ENCODE data around the gene MAP4K1.

Gene MAP4K1

DNA sequence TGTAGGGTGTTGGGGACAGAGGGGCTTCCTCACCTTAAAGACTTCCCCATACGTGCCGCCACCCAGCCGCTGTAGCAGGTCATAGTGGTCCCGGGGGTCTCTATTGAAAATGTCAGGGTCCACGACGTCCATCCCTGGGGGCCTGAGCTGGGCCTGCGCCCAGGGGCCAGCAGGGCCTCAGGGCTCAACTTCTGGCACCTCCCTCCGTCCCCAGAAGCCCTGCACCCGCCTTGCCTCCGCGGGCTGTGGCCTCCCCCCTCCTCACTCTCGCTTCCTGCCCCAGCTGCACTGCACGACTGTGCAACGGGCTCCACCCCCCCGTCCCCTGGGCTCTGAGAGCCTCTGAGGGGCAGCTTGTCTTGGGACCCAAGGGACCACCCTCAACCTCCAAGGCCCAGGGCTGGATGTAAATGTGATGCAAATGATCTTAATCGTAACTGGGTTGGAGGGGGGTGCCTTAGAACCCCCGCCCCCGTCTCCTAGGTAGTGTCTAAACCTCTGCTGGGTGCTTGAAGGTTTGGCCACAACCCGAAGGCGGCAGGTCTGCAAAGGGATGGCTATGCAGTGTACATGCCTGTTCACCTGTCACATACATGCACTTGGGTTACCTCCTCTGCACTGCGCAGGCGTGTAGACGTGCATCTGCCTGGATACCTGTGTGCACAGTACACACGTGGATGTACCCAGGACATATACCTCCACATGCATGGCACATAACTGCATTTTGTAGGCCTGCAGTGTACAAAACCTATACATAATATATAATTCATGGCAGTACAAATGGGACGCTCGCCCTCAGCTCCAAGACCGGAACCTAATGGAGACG, at the start of gene MAP4K1:
MAP4K1 (minus strand) TSS at position 190 of the 826 bp plus-strand sequence; CDS start at position 132, 58 bp downstream.
- DNase-seq, result no peak

- peak; percentile 95 for DNase-seq
Observed at GRCh38 chr19:38666663-38667511, 49.1 kb upstream of the MAP4K1 start.

DNA sequence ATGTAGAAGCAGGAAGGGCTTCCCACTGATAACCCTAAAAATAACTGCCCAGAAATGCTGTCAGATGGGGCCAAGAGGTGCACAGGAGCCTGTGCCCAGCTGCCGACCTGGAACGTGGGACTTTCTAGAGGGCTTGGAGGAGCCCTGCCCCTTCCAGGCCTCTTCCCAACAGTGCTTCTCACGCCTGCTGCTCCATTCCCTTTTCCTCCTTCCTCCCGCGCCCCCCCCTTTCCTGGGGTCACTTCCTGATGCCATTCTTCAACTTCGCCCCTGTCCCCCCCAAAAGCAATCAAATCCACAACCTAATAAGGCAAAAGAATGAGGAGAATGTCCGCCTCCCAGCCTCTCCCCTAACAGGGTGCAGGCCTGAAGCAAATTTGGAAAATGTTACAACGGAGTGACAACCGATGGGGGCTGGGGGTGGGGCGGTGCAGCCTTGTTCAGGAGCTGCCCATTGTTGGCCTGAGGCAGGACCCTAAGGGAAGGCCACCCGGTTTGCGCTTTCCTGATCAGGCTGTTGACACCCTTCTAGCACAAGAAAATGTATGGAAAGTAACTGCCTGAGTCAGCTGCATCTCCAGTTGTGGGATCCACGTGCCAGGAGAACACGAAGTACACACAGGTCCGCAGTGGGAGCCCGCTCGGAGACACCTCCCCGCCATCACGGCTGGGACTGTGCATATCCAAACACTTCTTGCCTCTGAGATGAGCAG, 48.4 kb upstream of the MAP4K1 start:
- peak; percentile 97 for DNase-seq

DNA sequence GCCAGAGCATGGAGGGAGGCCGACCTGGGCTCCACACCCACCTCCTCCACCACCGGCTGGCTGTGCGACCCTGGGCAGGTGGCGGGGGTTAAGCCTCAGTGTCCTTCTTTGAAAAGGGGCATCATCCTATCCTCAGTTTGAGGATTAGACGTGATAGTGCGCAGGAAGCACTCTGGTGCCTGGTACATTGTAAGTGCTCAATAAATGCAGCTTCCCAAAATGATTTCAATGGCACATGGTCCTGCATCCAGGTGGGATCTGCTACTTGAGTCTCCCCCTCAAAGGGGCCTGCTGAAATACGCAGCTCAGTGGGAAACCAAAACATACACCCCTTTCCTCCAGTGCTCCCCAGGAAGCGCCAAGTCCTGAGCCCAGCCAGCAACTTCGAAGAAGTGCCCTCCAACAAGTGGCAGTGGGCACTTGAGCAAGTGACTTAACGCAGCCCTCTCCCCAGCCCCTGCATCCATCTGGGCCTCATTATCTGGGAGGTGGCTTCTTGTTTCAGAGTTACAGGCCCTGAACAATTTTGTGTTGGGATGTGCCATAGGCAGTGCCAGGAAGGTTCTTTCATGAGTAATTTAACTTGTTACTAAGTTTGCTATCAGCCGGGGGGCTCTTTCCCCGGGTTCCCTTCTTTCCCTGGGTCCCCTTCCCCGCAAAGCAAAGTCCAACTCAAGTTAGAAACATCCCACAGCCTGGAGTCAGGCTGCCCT, 47.6 kb upstream of the MAP4K1 start:
- DNase-seq, result no peak

DNA sequence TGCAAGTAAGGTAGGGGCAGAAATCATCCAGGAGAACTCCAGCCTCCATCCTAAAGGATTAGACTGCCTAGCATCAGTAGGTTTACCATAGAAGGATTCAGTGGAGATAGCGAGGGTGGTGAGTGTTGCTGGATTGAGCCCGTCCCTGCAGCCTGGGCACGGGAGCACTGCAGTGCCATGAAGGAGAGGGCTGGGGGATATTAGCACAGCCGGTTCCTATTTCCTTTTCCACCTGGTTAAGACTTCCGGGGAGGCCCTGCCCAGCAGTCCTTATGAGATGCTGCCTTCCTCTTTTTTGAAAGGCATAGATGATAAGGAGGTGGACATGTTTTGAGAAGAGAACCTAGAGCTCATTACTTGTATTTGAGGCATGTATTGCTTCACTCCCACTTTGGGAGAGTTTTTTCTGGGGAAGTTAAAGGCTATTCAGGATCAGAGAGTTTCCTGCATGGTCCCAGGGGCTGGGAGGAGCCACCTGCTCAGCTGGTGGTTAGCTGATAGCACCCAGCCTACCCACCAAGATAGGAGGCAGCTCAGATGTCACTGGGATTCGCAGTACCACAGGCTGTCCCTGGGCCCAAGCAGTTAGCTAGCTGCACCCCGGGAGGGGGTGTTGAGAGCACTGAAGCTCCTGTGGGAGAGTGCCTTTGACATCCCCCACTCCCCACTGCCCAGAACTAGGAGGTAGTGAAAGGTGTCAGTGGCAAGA, 46.9 kb upstream of the MAP4K1 start:
- no peak for DNase-seq

DNA sequence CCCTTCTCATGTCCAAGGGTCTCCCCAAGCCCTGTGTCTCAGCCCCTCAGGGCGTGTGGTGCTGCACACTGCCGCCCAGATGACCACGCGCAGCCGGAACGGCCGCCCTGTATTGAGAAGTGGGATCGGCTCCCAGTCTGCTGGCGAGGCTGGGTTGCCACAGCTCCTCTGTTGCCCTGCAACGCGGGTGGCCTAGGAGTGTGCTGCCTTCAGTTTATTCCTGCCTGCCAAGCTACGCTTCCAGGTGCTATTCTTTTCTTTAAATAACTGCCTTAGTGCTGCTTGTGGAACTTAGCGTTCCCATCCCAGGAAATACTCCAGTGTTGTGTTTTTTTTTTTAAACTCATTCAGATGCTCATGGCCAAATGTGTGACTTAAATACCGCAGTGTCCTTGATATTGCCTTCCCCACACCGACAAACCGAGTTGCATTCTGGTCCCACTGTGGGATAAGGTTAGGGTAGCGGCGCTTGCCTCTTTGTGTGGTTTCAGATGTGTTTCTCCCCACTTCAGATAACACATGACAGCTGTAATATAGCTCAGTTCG, 46.3 kb upstream of the MAP4K1 start:
- DNase-seq, result no peak

DNA sequence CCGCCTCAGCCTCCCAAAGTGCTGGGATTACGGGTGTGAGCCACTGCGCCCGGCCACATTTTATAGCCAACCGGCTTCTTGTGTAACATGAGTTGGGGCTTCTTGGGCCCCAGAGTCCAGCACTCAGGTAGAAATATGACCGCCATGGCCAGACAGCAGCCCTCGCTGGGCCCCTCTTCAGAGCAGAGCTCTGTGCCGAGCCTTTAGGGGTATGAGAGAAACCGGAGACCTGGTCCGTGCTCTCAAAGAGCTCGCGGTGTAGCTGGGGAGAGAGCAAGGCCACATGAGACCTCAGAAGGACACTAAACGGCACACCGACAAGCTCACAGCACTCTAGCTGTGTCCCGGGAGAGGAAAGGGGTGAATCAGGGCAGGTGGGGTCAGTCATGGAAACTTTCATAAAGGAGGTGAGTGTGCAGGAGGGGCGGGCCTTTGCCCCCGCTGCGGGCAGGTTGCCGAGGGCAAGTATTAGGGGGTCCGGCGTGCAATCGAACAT, 45.5 kb upstream of the MAP4K1 start:
- DNase-seq, result no peak

GRCh38 chr19:38662537-38663155, 44.9 kb upstream of the MAP4K1 start:
- no peak for DNase-seq

DNA sequence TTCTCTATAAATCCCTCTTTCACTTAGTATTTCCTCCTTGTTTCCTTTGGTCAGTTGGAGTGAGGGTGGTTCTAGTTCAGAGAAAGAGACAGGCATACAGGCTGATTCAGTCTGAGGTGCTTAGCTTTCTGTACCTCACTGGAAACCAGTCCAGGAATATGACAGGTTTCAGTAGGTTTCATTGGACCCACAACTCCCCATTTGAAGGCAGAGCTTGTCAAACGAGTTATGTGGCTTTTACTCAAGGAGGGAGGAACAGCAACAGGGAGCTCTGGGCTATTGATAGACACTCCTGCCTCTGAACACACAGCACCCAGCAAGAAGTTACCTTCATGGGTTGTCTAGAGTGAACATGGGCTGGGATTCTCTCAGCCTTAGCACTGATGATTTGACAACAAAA, 44.2 kb upstream of the MAP4K1 start:
- no peak for DNase-seq

- peak; percentile 53 for DNase-seq
Observed at GRCh38 chr19:38661136-38661535, 43.4 kb upstream of the MAP4K1 start.

DNA sequence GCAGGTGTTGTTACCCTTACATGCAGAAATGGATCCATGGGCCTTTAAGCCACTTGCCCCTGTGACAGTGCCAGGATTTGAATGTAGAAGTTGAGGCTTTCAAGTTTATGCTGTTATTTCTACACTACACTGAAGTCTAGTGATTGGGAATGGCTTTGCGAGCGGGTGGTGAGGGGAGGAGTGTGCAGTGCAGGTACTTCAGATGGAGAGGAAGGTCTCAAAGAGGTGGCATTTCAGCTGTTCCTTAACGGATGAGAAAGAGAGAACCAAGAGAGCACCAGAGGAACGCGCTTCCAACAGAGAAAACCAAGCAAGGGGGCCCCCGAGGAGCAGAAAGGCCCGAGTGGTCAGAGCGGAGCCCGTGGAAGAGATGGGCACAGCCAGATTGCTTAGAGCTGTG, 43.0 kb upstream of the MAP4K1 start:
- DNase-seq, result no peak

DNA sequence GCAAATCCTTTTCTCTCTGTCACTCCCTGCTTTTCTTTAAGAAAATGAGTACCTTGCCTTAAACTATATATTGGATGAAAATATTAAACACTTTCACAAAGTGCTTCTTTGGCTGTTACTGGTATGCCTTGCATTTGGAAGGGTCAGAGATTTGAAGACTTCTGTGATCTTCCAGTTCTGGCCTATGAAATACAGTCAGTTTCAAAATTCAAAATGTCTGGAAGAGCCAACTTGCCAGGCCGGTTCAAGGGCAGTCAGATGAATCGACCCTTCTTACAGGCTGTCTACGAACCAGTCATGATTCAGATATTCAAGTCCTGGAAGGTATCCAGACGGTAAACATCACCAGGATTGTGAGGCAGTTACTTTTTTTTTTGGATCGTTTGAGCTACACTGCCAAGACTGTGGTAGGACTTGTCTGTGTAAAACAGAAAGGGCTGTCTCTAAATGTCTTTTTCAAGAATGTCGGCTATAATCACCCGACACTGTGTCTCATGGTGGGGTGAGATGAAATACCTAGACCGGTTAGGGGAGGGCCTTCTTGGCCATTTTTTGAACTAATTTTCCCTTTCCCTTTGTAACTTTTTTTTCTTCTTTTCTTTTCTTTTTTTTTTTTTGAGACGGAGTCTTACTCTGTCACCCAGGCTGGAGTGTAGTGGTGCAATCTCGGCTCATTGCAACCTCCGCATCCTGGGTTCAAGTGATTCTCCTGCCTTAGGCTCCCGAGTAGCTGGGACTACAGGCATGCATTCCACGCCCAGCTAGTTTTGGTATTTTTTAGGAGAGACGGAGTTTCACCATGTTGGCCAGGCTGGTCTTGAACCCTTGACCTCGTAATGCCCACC, 40.9 kb upstream of the MAP4K1 start:
- peak; percentile 100 for DNase-seq

DNA sequence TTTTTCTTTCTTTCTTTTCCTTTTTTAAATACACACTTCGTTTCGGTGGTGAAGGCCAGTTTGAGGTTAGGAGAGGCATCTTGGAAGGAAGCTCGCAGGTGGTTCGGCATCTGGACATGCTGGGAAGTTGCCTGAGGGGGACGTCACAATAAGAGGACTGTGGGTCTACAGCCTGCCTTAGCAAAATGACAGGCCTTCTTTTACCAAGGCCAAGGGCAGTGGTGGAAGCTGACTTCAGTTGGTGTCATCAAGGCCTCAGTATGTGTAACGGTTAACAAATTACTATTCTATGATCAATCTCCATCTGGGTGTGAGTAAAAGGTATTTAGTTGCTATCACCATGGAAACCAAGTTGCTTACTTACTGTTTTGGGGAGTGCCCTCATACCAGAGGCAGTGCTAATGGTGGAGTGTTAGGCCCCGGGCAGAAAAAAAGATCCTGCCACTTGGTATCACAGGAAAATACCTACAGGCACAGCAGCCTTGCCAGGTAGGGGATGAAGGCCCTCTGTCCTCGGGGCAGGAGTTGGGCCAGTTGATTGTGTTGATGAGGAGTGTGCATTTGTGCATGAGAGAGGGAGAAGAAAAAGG, 40.0 kb upstream of the MAP4K1 start:
- DNase-seq, result peak; percentile 93

GRCh38 chr19:38656171-38656981, 38.6 kb upstream of the MAP4K1 start:
- peak; percentile 70 for DNase-seq

DNA sequence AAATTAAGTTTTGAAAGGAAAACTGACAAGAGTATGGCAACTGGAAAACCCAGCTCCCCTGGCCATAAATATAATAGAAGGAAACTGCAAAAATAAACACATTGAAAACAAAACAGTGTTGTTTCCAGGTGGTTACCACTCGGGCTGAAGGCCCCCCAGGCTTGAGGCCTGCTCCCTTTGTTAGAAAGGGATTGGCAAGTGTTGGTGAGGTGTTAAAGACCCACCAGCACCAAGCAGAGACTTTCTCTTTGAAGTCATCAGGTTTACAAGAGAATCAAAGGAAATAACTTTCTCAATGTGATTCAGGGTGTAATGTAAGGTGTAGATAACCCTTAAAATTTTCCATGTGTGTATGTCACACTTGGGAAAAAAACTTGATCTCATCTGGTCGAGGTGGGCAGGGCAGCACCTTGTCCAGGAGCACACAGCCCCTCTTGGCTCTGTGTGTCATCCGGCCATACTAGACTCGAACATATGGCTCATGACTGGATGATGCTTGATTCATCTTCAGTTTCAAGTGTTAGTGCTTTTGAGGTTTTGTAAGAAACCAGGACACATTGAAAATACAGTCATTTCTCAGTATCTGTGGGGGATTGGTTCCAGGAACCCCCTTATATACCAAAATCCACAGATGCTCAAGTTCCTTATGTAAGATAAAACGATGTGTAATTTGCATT, 37.5 kb upstream of the MAP4K1 start:
- DNase-seq, result peak; percentile 50

GRCh38 chr19:38654628-38655055, 36.9 kb upstream of the MAP4K1 start:
- DNase-seq, result no peak

DNA sequence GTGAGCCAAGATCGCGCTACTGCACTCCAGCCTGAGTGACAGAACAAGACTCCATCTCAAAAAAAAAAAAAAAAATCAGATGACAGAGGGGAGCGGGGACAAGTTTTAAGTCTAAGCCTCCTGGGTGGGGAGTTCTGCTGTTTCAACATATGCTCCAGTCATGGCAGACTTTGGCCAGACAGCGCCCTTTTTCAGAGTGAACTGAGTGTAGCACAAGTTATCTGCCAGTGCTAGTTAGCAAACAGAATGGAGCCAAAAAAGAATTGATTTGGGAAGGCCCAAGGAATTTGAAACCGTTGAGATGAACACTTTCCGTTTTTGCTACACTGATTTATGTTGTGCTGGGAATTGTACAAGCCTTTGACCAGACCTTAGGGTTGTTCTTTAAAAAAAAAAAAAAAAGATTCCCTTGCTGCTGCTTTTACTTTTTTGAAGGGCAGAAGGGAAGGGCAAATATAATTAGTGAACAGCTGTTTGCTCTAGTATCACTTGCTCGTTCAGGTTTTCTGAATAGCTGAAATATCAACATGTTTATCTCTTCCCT, 35.3 kb upstream of the MAP4K1 start:
- DNase-seq, result no peak
